Measurements from ENCODE around the gene CDHR3.

The CDHR3 gene

DNA sequence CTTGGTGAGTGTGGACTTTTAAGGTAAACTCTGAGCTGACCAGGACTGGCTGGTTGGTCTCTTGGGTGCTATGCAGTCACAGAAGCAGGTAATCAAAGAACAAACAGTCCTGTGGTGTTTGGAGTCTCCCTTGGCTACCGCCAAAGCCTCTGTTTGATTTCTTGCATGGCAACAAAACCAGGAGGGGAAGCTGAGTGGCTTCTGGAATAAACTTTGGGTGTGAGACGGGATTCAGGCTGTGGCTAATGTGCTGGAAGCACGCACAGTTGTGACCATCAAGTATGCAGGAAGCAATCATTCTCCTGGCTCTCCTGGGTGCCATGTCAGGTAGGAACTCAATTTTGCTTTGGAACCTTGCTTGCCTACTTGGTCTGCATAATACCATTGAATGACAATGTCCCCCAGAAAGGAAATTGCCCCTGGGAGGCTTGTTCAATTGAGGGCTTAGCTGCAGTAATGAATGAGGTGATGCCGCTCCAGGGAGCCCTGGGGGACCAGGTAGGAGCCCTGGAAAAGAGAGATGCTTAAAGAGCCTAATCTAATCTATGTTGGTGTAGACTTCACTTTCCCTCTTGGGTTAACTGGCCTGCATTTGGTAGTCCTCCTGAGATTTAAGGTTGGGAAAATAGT lies at the start of gene CDHR3:
TSS of gene CDHR3 (plus strand) at position 227 of the 630 bp plus-strand sequence. CDS start at position 282, 55 bp downstream.
- Histone ChIP-seq H3K9me3 (ENCODE audit: control insufficient read depth, insufficient read depth, low read length) (no peaks in the 10 kb centered on the region), H3K4me1 (ENCODE audit: insufficient read depth, low read length) (peaks cover 9% of the 10 kb centered on the region; the same call in 1 of the 2 replicates), H3K9ac (ENCODE audit: low read depth, low read length) (no peak within 1 kb of the TSS), H3K36me3 (ENCODE audit: insufficient read depth, low read length) (no peaks in the 10 kb centered on the region)

DNA sequence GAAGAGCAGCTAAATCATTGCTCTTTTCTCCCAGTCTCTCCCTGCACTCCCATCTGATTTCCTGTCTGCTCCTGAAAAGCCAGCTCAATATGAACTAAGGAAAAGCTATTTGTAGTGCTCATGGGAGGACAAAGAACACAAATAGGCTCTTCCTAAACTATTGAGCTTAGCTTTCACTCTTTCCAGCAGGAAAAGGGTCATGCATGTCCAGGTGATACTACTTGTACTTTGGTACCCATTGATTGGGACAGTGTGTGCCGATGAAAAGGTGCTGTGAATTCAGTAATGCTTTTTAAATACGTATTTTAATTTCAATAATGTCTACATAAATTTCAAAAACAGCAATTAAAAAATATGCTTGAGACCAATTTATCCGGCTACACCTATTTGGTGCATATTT lies 49.1 kb upstream of the CDHR3 start:
- no peaks in the 10 kb centered on the region for H3K4me1 ChIP-seq (ENCODE audit: insufficient read depth, low read length)
- no peaks in the 10 kb centered on the region; the same call in 1 of the 2 replicates for H3K36me3 ChIP-seq (ENCODE audit: insufficient read depth, low read length)
- no peaks in the 10 kb centered on the region for H3K9me3 ChIP-seq (ENCODE audit: control insufficient read depth, insufficient read depth, low read length)
- no peak overlapping the region for H3K9ac ChIP-seq (ENCODE audit: low read depth, low read length)

DNA sequence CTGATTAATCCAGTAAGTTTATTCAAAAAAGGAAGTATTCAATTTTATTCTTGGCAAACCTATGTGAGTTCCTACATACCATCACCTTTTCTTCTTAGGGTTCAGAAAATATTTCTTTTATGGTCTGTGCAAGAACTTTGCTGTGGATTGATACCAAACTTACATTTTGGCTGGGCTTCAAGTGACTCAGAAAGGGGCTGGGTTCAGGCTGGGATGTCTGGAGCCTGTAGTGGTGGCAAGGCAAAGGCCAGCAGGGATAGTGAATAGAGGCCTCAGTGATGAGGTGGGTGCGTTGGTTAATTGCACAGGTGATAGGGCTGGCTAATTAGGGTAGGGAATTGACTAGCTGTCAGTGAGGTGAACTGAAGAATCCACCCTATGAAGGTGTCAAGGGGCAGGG lies 46.5 kb upstream of the CDHR3 start:
- Histone ChIP-seq H3K9ac (ENCODE audit: low read depth, low read length) (no peak overlapping the region), H3K4me1 (ENCODE audit: insufficient read depth, low read length) (no peaks in the 10 kb centered on the region), H3K36me3 (ENCODE audit: insufficient read depth, low read length) (no peaks in the 10 kb centered on the region; the same call in 1 of the 2 replicates), H3K9me3 (ENCODE audit: control insufficient read depth, insufficient read depth, low read length) (no peaks in the 10 kb centered on the region)

- no peaks in the 10 kb centered on the region for H3K9me3 ChIP-seq (ENCODE audit: control insufficient read depth, insufficient read depth, low read length)
- H3K9ac ChIP-seq (ENCODE audit: low read depth, low read length) = no peak overlapping the region
- H3K36me3 ChIP-seq (ENCODE audit: insufficient read depth, low read length) = no peaks in the 10 kb centered on the region; the same call in 1 of the 2 replicates
- H3K4me1 ChIP-seq (ENCODE audit: insufficient read depth, low read length) = no peaks in the 10 kb centered on the region
Observed at GRCh38 chr7:105917659-105918058, 45.4 kb upstream of the CDHR3 start.

- no peak overlapping the region for H3K9ac ChIP-seq (ENCODE audit: low read depth, low read length)
Observed at GRCh38 chr7:105920766-105921165, 42.3 kb upstream of the CDHR3 start.

DNA sequence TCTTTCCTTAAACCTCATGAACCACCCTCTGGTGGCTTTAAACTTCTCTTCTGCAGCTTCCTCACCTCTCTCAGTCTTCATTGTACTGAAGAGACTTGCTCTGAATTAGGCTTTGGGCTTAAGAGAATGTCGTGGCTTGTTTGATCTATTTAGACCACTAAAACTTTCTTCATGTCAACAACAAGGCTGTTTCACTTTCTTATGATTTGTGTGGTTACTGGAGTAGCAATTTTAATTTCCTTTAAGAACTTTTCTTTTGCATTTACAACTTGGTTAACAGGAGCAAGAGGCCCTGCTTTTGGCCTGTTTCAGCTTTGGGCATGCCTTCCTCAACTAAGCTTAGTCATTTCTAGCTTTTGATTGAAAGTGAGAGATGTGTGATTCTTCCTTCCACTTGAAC lies 38.1 kb upstream of the CDHR3 start:
- H3K4me1 ChIP-seq (ENCODE audit: insufficient read depth, low read length) = no peaks in the 10 kb centered on the region
- H3K36me3 ChIP-seq (ENCODE audit: insufficient read depth, low read length) = no peaks in the 10 kb centered on the region; the same call in 1 of the 2 replicates
- H3K9me3 ChIP-seq (ENCODE audit: control insufficient read depth, insufficient read depth, low read length) = peaks cover 7% of the 10 kb centered on the region
- H3K9ac ChIP-seq (ENCODE audit: low read depth, low read length) = no peak overlapping the region

More at GRCh38 chr7:105920766-105921165, 42.3 kb upstream of the CDHR3 start:
- H3K36me3 ChIP-seq (ENCODE audit: insufficient read depth, low read length) = no peaks in the 10 kb centered on the region; the same call in 1 of the 2 replicates
- no peaks in the 10 kb centered on the region for H3K4me1 ChIP-seq (ENCODE audit: insufficient read depth, low read length)
- H3K9me3 ChIP-seq (ENCODE audit: control insufficient read depth, insufficient read depth, low read length) = peaks cover 7% of the 10 kb centered on the region; the same call in 1 of the 2 replicates

DNA sequence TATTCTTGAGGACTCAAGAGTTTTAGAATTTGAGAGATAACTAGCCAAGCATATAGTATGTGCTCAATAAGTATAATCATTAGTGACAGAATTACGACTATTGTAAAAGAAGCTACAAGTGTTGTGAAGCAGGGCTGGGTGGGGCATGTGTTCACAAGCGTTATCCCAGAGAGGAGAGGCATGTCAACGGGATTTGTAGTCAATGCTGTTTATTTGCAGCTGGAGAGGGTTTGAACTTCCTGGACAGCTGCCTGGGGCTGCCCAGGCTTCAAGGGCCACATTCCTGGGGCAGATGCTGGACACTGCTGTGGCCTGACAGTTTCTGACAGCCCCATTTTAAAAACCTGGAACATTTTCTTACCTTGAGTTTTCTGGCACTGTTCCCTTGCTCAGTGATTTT lies 36.9 kb upstream of the CDHR3 start:
- peaks cover 7% of the 10 kb centered on the region for H3K9me3 ChIP-seq (ENCODE audit: control insufficient read depth, insufficient read depth, low read length)
- no peaks in the 10 kb centered on the region for H3K4me1 ChIP-seq (ENCODE audit: insufficient read depth, low read length)
- no peak overlapping the region for H3K9ac ChIP-seq (ENCODE audit: low read depth, low read length)
- no peaks in the 10 kb centered on the region; the same call in 1 of the 2 replicates for H3K36me3 ChIP-seq (ENCODE audit: insufficient read depth, low read length)

DNA sequence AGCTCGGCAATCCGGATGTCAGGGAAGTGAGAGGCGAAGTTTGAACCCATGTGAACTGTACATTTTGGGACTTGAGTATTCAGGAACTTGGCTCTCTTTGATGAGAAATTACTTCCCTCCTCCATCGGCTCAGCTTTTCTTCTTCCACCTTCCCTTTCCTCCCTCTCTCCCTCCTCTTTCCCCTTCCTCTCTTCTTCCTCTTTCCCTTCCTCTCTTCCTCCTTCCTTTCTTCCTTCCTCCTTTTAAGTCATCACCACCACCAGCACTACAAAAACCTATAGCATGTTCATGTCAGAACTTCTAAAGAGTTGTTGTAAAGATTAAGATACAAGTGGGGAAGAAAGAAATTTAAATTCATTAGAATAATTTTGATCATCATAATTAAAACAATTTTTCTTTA lies 31.9 kb upstream of the CDHR3 start:
- no peaks in the 10 kb centered on the region for H3K36me3 ChIP-seq (ENCODE audit: insufficient read depth, low read length)
- H3K9me3 ChIP-seq (ENCODE audit: control insufficient read depth, insufficient read depth, low read length) = no peaks in the 10 kb centered on the region; the same call in 1 of the 2 replicates
- H3K4me1 ChIP-seq (ENCODE audit: insufficient read depth, low read length) = peaks cover 4% of the 10 kb centered on the region; the same call in 1 of the 2 replicates
- no peak overlapping the region for H3K9ac ChIP-seq (ENCODE audit: low read depth, low read length)

DNA sequence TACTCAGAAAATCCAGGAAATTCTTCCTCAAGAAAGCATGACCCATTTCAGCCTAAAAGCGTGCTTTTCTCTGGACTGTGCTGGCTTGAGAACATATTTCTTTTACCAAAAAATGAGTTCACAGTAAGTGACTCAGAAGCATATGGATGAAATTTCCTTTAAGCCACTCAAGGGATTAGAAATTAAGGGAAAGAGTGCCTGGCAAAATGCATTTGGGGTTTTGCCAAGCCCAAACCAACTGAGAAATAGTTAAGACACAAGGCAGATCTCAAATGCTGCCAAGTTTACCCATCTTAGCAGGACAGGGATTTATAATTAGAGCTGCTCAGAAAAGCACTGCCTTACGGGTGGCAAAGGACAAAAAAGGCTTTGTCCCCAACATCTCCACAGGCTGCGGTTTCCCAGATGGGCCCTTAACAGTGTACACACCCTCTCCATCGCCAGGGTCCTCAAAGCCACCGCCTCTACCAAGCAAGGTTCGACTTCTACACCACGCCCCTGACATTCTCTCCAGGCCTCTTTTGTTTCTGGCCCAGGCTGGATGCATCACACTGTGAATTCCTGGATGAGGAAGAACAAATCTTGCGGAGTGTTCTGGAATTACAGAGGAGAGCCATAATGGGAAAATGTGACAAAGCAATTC lies 30.1 kb upstream of the CDHR3 start:
- H3K4me1 ChIP-seq (ENCODE audit: insufficient read depth, low read length) = peaks cover 4% of the 10 kb centered on the region; the same call in 1 of the 2 replicates
- H3K9me3 ChIP-seq (ENCODE audit: control insufficient read depth, insufficient read depth, low read length) = no peaks in the 10 kb centered on the region
- H3K9ac ChIP-seq (ENCODE audit: low read depth, low read length) = no peak overlapping the region

DNA sequence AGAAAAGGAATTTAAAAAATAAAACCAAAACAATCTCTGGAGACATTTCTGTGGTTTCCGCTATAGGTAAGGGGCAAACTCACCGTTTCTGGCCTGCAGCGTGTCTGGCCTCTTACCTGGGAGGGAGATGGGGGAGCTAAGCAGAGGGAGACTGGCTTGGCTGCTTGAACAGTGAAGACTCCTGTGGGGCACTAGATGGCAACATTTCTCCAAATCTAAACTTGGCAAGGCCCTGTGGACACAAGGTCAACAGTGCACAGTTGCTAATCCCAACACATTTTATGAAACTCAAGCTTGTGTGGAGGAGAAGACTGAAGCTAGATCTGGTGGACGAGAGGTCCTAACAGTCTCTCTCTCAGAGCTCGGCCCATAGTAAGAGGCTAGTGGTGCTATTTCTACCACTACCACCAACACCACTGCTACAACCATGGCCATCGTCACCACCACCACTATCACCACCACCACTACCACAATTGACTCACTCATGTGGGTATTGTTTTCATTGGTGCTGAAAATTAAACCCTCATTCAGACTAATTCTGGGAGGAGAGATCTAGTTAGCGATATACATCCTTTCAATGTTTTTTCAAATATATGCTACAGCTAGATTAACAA lies 28.4 kb upstream of the CDHR3 start:
- Histone ChIP-seq H3K9me3 (ENCODE audit: control insufficient read depth, insufficient read depth, low read length) (no peaks in the 10 kb centered on the region), H3K9ac (ENCODE audit: low read depth, low read length) (no peak overlapping the region), H3K4me1 (ENCODE audit: insufficient read depth, low read length) (peaks cover 4% of the 10 kb centered on the region; the same call in 1 of the 2 replicates), H3K36me3 (ENCODE audit: insufficient read depth, low read length) (no peaks in the 10 kb centered on the region)

More for the DNA sequence above, 30.1 kb upstream of the CDHR3 start:
- H3K36me3 ChIP-seq (ENCODE audit: insufficient read depth, low read length) = no peaks in the 10 kb centered on the region

GRCh38 chr7:105935250-105935649 lies 27.8 kb upstream of the CDHR3 start:
- no peaks in the 10 kb centered on the region for H3K9me3 ChIP-seq (ENCODE audit: control insufficient read depth, insufficient read depth, low read length)
- peaks cover 4% of the 10 kb centered on the region; the same call in 1 of the 2 replicates for H3K4me1 ChIP-seq (ENCODE audit: insufficient read depth, low read length)
- no peaks in the 10 kb centered on the region for H3K36me3 ChIP-seq (ENCODE audit: insufficient read depth, low read length)
- no peak overlapping the region for H3K9ac ChIP-seq (ENCODE audit: low read depth, low read length)

DNA sequence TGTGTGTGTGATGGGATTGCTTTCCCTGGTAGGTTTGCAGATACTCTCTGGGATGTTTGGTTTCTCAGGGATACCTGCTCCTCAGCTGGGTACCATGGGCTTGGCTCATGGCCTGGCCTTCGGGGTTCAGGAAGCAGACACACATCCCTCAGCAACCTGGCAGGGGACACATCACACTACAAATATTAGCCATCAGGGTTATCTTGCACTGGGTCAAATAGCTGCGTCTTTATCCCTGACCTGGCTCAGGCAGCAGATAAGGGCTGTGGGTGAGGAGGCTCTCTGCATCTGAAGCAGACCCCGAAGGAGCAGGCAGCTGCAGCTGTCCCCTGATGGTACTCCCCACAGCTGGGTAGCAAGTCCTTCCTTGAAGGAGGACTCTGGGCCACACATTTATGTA lies 25.7 kb upstream of the CDHR3 start:
- Histone ChIP-seq H3K9ac (ENCODE audit: low read depth, low read length) (no peak overlapping the region), H3K36me3 (ENCODE audit: insufficient read depth, low read length) (no peaks in the 10 kb centered on the region), H3K4me1 (ENCODE audit: insufficient read depth, low read length) (peaks cover 6% of the 10 kb centered on the region; the same call in 1 of the 2 replicates), H3K9me3 (ENCODE audit: control insufficient read depth, insufficient read depth, low read length) (no peaks in the 10 kb centered on the region)

- no peaks in the 10 kb centered on the region for H3K9me3 ChIP-seq (ENCODE audit: control insufficient read depth, insufficient read depth, low read length)
- H3K36me3 ChIP-seq (ENCODE audit: insufficient read depth, low read length) = no peaks in the 10 kb centered on the region
- H3K9ac ChIP-seq (ENCODE audit: low read depth, low read length) = no peak overlapping the region
- H3K4me1 ChIP-seq (ENCODE audit: insufficient read depth, low read length) = peaks cover 3% of the 10 kb centered on the region; the same call in 1 of the 2 replicates
Observed at GRCh38 chr7:105940109-105940508, 23.0 kb upstream of the CDHR3 start.

DNA sequence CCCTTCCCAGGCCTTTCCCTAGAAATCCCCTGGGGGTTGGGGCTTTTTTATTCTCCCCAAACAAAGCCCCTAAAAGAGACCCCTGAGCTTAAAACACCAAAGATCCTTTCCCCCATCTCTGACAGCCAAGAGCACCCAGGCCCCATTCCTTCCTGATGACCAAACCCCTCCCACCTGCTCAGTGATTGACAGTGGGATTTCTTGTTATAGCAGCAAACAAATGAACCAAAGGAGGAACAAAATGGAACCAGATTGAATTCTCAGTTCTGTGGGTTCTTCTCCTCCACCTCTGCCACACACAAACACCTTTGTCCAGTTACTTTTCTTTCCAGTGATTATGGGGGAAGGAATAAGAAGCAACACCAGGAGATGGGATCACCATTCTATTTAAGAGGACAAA lies 21.5 kb upstream of the CDHR3 start:
- no peaks in the 10 kb centered on the region for H3K36me3 ChIP-seq (ENCODE audit: insufficient read depth, low read length)
- H3K4me1 ChIP-seq (ENCODE audit: insufficient read depth, low read length) = peaks cover 3% of the 10 kb centered on the region; the same call in 1 of the 2 replicates
- H3K9me3 ChIP-seq (ENCODE audit: control insufficient read depth, insufficient read depth, low read length) = no peaks in the 10 kb centered on the region

More for the DNA sequence above, 21.5 kb upstream of the CDHR3 start:
- no peak overlapping the region for H3K9ac ChIP-seq (ENCODE audit: low read depth, low read length)

All from ES-I3 (cell line).